Measurements from ENCODE around the gene OSBP2.
"Not testable (repeated sequence)": the region's sequence is repeated elsewhere in the genome, so short reads cannot be mapped to it uniquely, and the experiment has no call there.

DNA sequence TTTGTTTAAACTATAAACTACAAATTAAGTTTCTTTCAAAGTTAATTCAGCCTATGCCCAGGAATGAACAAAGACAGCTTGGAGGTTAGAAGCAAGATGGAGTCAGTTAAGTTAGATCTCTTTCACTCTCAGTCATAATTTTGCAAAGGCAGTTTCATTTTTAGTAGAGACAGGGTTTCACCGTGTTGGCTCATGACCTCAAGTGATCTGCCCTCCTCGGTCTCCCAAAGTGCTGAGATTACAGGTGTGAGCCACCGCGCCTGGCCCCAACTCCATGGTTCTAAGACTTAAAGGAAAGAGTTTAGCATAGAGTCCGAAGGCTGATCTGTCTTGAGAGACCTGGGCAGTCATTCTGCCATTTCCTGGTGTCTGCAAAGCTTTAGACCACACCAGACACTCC lies 45.8 kb downstream of the OSBP2 start:
- TF ChIP-seq, protein P1, sequence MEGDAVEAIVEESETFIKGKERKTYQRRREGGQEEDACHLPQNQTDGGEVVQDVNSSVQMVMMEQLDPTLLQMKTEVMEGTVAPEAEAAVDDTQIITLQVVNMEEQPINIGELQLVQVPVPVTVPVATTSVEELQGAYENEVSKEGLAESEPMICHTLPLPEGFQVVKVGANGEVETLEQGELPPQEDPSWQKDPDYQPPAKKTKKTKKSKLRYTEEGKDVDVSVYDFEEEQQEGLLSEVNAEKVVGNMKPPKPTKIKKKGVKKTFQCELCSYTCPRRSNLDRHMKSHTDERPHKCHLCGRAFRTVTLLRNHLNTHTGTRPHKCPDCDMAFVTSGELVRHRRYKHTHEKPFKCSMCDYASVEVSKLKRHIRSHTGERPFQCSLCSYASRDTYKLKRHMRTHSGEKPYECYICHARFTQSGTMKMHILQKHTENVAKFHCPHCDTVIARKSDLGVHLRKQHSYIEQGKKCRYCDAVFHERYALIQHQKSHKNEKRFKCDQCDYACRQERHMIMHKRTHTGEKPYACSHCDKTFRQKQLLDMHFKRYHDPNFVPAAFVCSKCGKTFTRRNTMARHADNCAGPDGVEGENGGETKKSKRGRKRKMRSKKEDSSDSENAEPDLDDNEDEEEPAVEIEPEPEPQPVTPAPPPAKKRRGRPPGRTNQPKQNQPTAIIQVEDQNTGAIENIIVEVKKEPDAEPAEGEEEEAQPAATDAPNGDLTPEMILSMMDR (IDR thresholded peaks at IDR 0.05; ENCODE audit: low read depth, low read length) = not testable (repeated sequence)
- TF ChIP-seq EZH2phosphoT487 (IDR thresholded peaks at IDR 0.05; ENCODE audit: low read depth) = not testable (repeated sequence)

Data from OCI-LY3 (cell line).